Measurements from ENCODE around the gene KCNK15. TPM values are rescaled to one million over a fixed set of nuclear protein-coding genes. Genes with fewer than 3 reads are reported as not detected.

The KCNK15 gene
- total RNA-seq, 4 donors from 2014 or later: 2.5 to 5.1 (median 3.4) TPM

GRCh38 chr20:44756011-44756688 lies 10.5 kb downstream of the KCNK15 start:
- Histone ChIP-seq H3K27ac (no peak overlapping the region), H3K36me3 (no peaks in the 10 kb centered on the region), H3K4me1 (no peaks in the 10 kb centered on the region), H3K9me3 (no peaks in the 10 kb centered on the region), H3K27me3 (no peaks in the 10 kb centered on the region), H3K4me3 (replicated peaks in 1 of 3) (no peak overlapping the region)
- intact Hi-C loops (cut with DNase I): no loop called here
- DNase-seq: no peak
- no peak for TF ChIP-seq CTCF (IDR thresholded peaks at IDR 0.05)
- no peak for TF ChIP-seq POLR2A (IDR thresholded peaks at IDR 0.05)
- 91 to 92% methylated on average over 16 to 18 of the region's 18 CpGs for WGBS, 2 donors

GRCh38 chr20:44756956-44757355 lies 11.3 kb downstream of the KCNK15 start:
- Histone ChIP-seq H3K4me1 (no peaks in the 10 kb centered on the region), H3K4me3 (replicated peaks in 1 of 3) (no peak overlapping the region), H3K27me3 (no peaks in the 10 kb centered on the region), H3K36me3 (no peaks in the 10 kb centered on the region), H3K27ac (no peak overlapping the region), H3K9me3 (no peaks in the 10 kb centered on the region)
- no peak for TF ChIP-seq POLR2A (IDR thresholded peaks at IDR 0.05)
- no peak for TF ChIP-seq CTCF (IDR thresholded peaks at IDR 0.05)
- intact Hi-C loops (cut with DNase I): no loop called here
- DNase-seq: no peak
- 100% methylated on average over 3 to 5 of the region's 5 CpGs for WGBS, 2 donors

- intact Hi-C loops (cut with DNase I): no loop called here
- Histone ChIP-seq H3K27ac (no peak overlapping the region), H3K36me3 (no peaks in the 10 kb centered on the region), H3K9me3 (no peaks in the 10 kb centered on the region), H3K4me1 (no peaks in the 10 kb centered on the region), H3K27me3 (no peaks in the 10 kb centered on the region), H3K4me3 (replicated peaks in 1 of 3) (no peak overlapping the region)
- TF ChIP-seq CTCF (IDR thresholded peaks at IDR 0.05): no peak
- no peak for TF ChIP-seq POLR2A (IDR thresholded peaks at IDR 0.05)
- WGBS, 2 donors: 72 to 82% methylated on average over 10 of the region's 10 CpGs
- no peak for DNase-seq
Measured at GRCh38 chr20:44758247-44759101, 12.8 kb downstream of the KCNK15 start.

GRCh38 chr20:44759595-44759994 lies 13.9 kb downstream of the KCNK15 start:
- no peak for TF ChIP-seq POLR2A (IDR thresholded peaks at IDR 0.05)
- TF ChIP-seq CTCF (IDR thresholded peaks at IDR 0.05): no peak
- Histone ChIP-seq H3K9me3 (no peaks in the 10 kb centered on the region), H3K27me3 (no peaks in the 10 kb centered on the region), H3K36me3 (no peaks in the 10 kb centered on the region), H3K4me1 (no peaks in the 10 kb centered on the region), H3K4me3 (replicated peaks in 1 of 3) (no peak overlapping the region), H3K27ac (no peak overlapping the region)
- 91 to 95% methylated on average over 1 of the region's 1 CpG for WGBS, 2 donors
- intact Hi-C loops (cut with DNase I): no loop called here
- no peak for DNase-seq

GRCh38 chr20:44761423-44761822 lies 15.8 kb downstream of the KCNK15 start:
- Histone ChIP-seq H3K9me3 (no peaks in the 10 kb centered on the region), H3K27ac (no peak overlapping the region), H3K4me3 (replicated peaks in 1 of 3) (no peak overlapping the region), H3K27me3 (no peaks in the 10 kb centered on the region), H3K4me1 (no peaks in the 10 kb centered on the region), H3K36me3 (no peaks in the 10 kb centered on the region)
- TF ChIP-seq CTCF (IDR thresholded peaks at IDR 0.05) (no peak), POLR2A (IDR thresholded peaks at IDR 0.05) (no peak)
- DNase-seq: no peak
- 52 to 53% methylated on average over 3 of the region's 3 CpGs for WGBS, 2 donors
- intact Hi-C loops (cut with DNase I): no loop called here

Data from thyroid gland (tissue), 4 donors.